ENCODE data around the gene TCEAL4.

DNA sequence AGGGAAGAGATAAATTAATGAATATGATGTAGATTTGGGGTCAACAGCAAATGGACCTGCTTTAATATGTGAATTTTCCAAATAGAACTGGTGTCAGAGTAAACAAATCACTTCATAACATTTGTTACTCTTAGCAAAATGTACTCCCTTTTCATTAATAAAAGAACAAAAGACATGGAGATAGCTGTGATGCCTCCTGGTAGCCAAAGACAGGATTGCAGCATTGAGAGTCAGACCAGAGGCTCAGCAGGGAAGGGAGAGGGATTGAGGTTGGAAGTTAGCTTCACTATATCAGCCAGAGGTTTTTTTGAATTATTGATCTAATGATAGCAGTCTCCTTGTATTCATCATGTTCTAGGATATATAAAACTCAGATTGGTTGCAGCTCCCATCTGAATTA, 48.6 kb upstream of the TCEAL4 start:
- TF ChIP-seq, protein P1, sequence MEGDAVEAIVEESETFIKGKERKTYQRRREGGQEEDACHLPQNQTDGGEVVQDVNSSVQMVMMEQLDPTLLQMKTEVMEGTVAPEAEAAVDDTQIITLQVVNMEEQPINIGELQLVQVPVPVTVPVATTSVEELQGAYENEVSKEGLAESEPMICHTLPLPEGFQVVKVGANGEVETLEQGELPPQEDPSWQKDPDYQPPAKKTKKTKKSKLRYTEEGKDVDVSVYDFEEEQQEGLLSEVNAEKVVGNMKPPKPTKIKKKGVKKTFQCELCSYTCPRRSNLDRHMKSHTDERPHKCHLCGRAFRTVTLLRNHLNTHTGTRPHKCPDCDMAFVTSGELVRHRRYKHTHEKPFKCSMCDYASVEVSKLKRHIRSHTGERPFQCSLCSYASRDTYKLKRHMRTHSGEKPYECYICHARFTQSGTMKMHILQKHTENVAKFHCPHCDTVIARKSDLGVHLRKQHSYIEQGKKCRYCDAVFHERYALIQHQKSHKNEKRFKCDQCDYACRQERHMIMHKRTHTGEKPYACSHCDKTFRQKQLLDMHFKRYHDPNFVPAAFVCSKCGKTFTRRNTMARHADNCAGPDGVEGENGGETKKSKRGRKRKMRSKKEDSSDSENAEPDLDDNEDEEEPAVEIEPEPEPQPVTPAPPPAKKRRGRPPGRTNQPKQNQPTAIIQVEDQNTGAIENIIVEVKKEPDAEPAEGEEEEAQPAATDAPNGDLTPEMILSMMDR (IDR thresholded peaks at IDR 0.05 in 8 of 11, conservative IDR thresholded peaks at IDR 0.05 in 3 of 11), result no peak
- no peak for TF ChIP-seq POLR2A (IDR thresholded peaks at IDR 0.05)
- TF ChIP-seq POLR2AphosphoS5 (IDR thresholded peaks at IDR 0.05), result no peak
